Colonic mucosa (tissue), 4 donors: ENCODE data around the gene ZFAND2A. TPM values are rescaled to one million over a fixed set of nuclear protein-coding genes. Genes with fewer than 3 reads are reported as not detected.
"Not testable (repeated sequence)": the region's sequence is repeated elsewhere in the genome, so short reads cannot be mapped to it uniquely, and the experiment has no call there.

Experiments
- DNase-seq: peaks from one replicate; pipeline ENCODE4 v3.0.0-alpha.2; 2020
- H3K27ac ChIP-seq: fragments of 200-600 bp; one replicate; pipeline ENCODE4 v1.8.0; 2021
- H3K27me3 ChIP-seq: fragments of 200-600 bp; one replicate; pipeline ENCODE4 v1.8.0; 2021
- H3K36me3 ChIP-seq: fragments of 200-600 bp; one replicate; pipeline ENCODE4 v1.8.0; 2021
- H3K4me1 ChIP-seq: fragments of 200-600 bp; one replicate; pipeline ENCODE4 v1.8.0; 2021; ENCODE audit warnings: mild to moderate bottlenecking
- H3K4me3 ChIP-seq: fragments of 200-600 bp; one replicate; pipeline ENCODE4 v1.8.0; 2021
- H3K9ac ChIP-seq, 2 donors: one replicate each; pipeline ENCODE4 v1.7.0; 2013; ENCODE audit warnings: control low read depth in 2 of 2, low read depth in 2 of 2, low read length in 2 of 2
- H3K9me3 ChIP-seq: fragments of 200-600 bp; one replicate; pipeline ENCODE4 v1.8.0; 2021
- CTCF ChIP-seq: fragments of 200-600 bp; IDR thresholded peaks from one replicate; pipeline ENCODE4 v1.8.0; 2022; ENCODE audit warnings: antibody characterized with exemption, mild to moderate bottlenecking
- intact Hi-C: fragments of 100-400 bp; cut with DNase I; formaldehyde crosslinking; loops from one replicate; pipeline ENCODE4 v1.14.1; 2022
- total RNA-seq, 2 donors: library from RNA; stranded (reverse); fragmentation: NEBNext Ultra II Directional in 1 of 2; extraction: Animal tissue kit (Norgen Biotek cat#: 25700) in 1 of 2; gene quantifications; one replicate each; pipeline ENCODE4 v1.2.1, GENCODE V29; 2021
- donor health status: healthy.
- donor health status: DM: no; HTN: no; CAD: no.
- donor health status: DM: no; HTN: no; CAD: no.

ZFAND2A gene
- 10 to 100 TPM; 26.2 to 38.7 TPM for total RNA-seq

- Histone ChIP-seq H3K9ac (peak within 1 kb of the TSS; percentile 85 to 99), H3K27ac (peak within 1 kb of the TSS; percentile 86), H3K27me3 (no peaks in the 10 kb centered on the region), H3K9me3 (no peaks in the 10 kb centered on the region), H3K4me1 (no peaks in the 10 kb centered on the region), H3K36me3 (no peaks in the 10 kb centered on the region), H3K4me3 (peak within 1 kb of the TSS; percentile 55)
- intact Hi-C loops, result loop anchor here (5.0 kb wide), 1 partner anchor 73 kb away; the partner anchor contains the start of gene GPER1
- peak; percentile 100 for DNase-seq
- TF ChIP-seq CTCF, result no peak
Observed at GRCh38 chr7:1159891-1160669, at the start of gene ZFAND2A. ZFAND2A (minus strand) TSS chr7:1160196; CDS start chr7:1158212, 1,984 bp downstream.

- Histone ChIP-seq H3K27ac (no peak overlapping the region), H3K4me3 (no peak overlapping the region), H3K9me3 (no peaks in the 10 kb centered on the region), H3K9ac (no peak overlapping the region), H3K4me1 (no peaks in the 10 kb centered on the region), H3K27me3 (peaks cover 23% of the 10 kb centered on the region), H3K36me3 (no peaks in the 10 kb centered on the region)
- TF ChIP-seq CTCF, result no peak
- intact Hi-C loops, result no loop called here
- no peak for DNase-seq
Observed at GRCh38 chr7:1209097-1209496, 49.1 kb upstream of the ZFAND2A start.

- H3K27me3 ChIP-seq, result peaks cover 13% of the 10 kb centered on the region
- not testable (repeated sequence) for H3K9ac ChIP-seq, H3K9me3 ChIP-seq
Observed at GRCh38 chr7:1205742-1206141, 45.7 kb upstream of the ZFAND2A start.

GRCh38 chr7:1204460-1205140, 44.6 kb upstream of the ZFAND2A start:
- H3K9me3 ChIP-seq, result no peaks in the 10 kb centered on the region
- H3K4me1 ChIP-seq, result no peaks in the 10 kb centered on the region
- H3K4me3 ChIP-seq, result no peak overlapping the region
- peaks cover 3% of the 10 kb centered on the region for H3K27me3 ChIP-seq
- no peak overlapping the region for H3K9ac ChIP-seq
- no peak overlapping the region for H3K27ac ChIP-seq
- TF ChIP-seq CTCF, result no peak
- intact Hi-C loops, result no loop called here
- DNase-seq, result no peak
- H3K36me3 ChIP-seq, result no peaks in the 10 kb centered on the region

More at GRCh38 chr7:1205742-1206141, 45.7 kb upstream of the ZFAND2A start:
- H3K36me3 ChIP-seq, H3K4me3 ChIP-seq, intact Hi-C loops, DNase-seq, H3K4me1 ChIP-seq, H3K27ac ChIP-seq: not testable (repeated sequence)

GRCh38 chr7:1202914-1203313, 42.9 kb upstream of the ZFAND2A start:
- DNase-seq, H3K9me3 ChIP-seq, H3K4me1 ChIP-seq, intact Hi-C loops, H3K9ac ChIP-seq, H3K27ac ChIP-seq, H3K4me3 ChIP-seq, H3K36me3 ChIP-seq, H3K27me3 ChIP-seq: not testable (repeated sequence)

GRCh38 chr7:1201916-1202315, 41.9 kb upstream of the ZFAND2A start:
- intact Hi-C loops, result no loop called here
- DNase-seq, result no peak
- Histone ChIP-seq H3K4me3 (no peak overlapping the region), H3K9me3 (no peaks in the 10 kb centered on the region), H3K27ac (no peak overlapping the region), H3K9ac (no peak overlapping the region), H3K36me3 (no peaks in the 10 kb centered on the region), H3K4me1 (no peaks in the 10 kb centered on the region), H3K27me3 (no peaks in the 10 kb centered on the region)
- TF ChIP-seq CTCF, result no peak
